ENCODE data around the gene KANTR.
A peak's percentile ranks its signal among the peaks of the same experiment; 100 is the strongest.

- no peak for TF ChIP-seq KLF6 (CRISPR knock-in tag; IDR thresholded peaks at IDR 0.05; ENCODE audit: borderline replicate concordance)
- TF ChIP-seq CTCF (IDR thresholded peaks at IDR 0.05 in 2 of 3, conservative IDR thresholded peaks at IDR 0.05 in 1 of 3; ENCODE audit: insufficient read depth in 2 of 3, low read depth in 1 of 3, low read length in 3 of 3), result peak; percentile 19 to 28 (median 21); a peak in 3 of 6 replicates
- no peak for TF ChIP-seq PKNOX1 (IDR thresholded peaks at IDR 0.05)
- no peak for TF ChIP-seq ZBTB34 (CRISPR knock-in tag; IDR thresholded peaks at IDR 0.05)
- no peak for TF ChIP-seq JUN (IDR thresholded peaks at IDR 0.05; ENCODE audit: borderline replicate concordance, low read depth, low read length)
- no peak for TF ChIP-seq JUN (CRISPR knock-in tag; IDR thresholded peaks at IDR 0.05; ENCODE audit: borderline replicate concordance)
- no peak for TF ChIP-seq NFE2L1 (tag; IDR thresholded peaks at IDR 0.05; ENCODE audit: borderline replicate concordance, low read depth)
- TF ChIP-seq ESRRA (IDR thresholded peaks at IDR 0.05; ENCODE audit: borderline replicate concordance, low read depth), result no peak
- no peak for TF ChIP-seq ZNF12 (CRISPR knock-in tag; IDR thresholded peaks at IDR 0.05)
- no peak for TF ChIP-seq ZNF431 (CRISPR knock-in tag; IDR thresholded peaks at IDR 0.05)
- TF ChIP-seq PHF8 (IDR thresholded peaks at IDR 0.05; ENCODE audit: borderline replicate concordance, low read length), result no peak
- TF ChIP-seq AFF1 (IDR thresholded peaks at IDR 0.05; ENCODE audit: low read depth in 1 of 2, partially characterized antibody in 2 of 2), result no peak
- no peak for TF ChIP-seq KAT7 (CRISPR knock-in tag; IDR thresholded peaks at IDR 0.05; ENCODE audit: borderline replicate concordance)
These were observed 77.4 kb downstream of the KANTR start for GRCh38 chrX:53171356-53171755.

Data from K562 (cell line).